ENCODE measurements around the gene OR6Q1. TPM values are rescaled to one million over a fixed set of nuclear protein-coding genes. Genes with fewer than 3 reads are reported as not detected.

The OR6Q1 gene
- polyA plus RNA-seq, 1 of the 3 experiments (the other 2 are of a cell fraction), result not detected

GRCh38 chr11:58027341-58027740 is 3.4 kb upstream of the OR6Q1 start:
- no peaks in the 10 kb centered on the region for H3K36me3 ChIP-seq (replicated peaks in 1 of 2; ENCODE audit: control insufficient read depth in 1 of 2, insufficient read depth in 2 of 2, low read length in 1 of 2)
- ChIA-PET CTCF (no interaction called here), POLR2A (no interaction called here)
- no peaks in the 10 kb centered on the region for H3F3A ChIP-seq (replicated peaks; ENCODE audit: insufficient read depth)
- H3K4me3 ChIP-seq (ENCODE audit: low read depth in 2 of 2, low read length in 1 of 2), result no peak overlapping the region
- H3K4me1 ChIP-seq (ENCODE audit: control insufficient read depth in 1 of 2, insufficient read depth in 2 of 2, low read depth in 1 of 2, low read length in 1 of 2), result peaks cover 0 to 4% of the 10 kb centered on the region in 2 experiments; a peak in 1 of 4 replicates
- peaks cover 7% of the 10 kb centered on the region; the same call in 1 of the 2 replicates for H3K27me3 ChIP-seq (ENCODE audit: insufficient read depth)
- H3K9ac ChIP-seq, result no peak overlapping the region
- H3K27ac ChIP-seq (ENCODE audit: low read depth in 2 of 2, low read length in 1 of 2), result no peak overlapping the region
- H3K9me3 ChIP-seq, result no peaks in the 10 kb centered on the region
- 5% methylated on average over 4 of the region's 4 CpGs for WGBS (ENCODE audit: low lambda C conversion rate)
- H3K79me2 ChIP-seq (ENCODE audit: insufficient read depth), result no peaks in the 10 kb centered on the region
- no peak overlapping the region for H2AFZ ChIP-seq (ENCODE audit: low read depth)
- no peaks in the 10 kb centered on the region for H4K20me1 ChIP-seq (ENCODE audit: insufficient read depth)
- DNase-seq, result no peak
- no peak for TF ChIP-seq EZH2phosphoT487 (IDR thresholded peaks at IDR 0.05; ENCODE audit: borderline replicate concordance, low read depth)
- no peak for TF ChIP-seq MAX (IDR thresholded peaks at IDR 0.05; ENCODE audit: low read depth)
- TF ChIP-seq IRF3 (IDR thresholded peaks at IDR 0.05; ENCODE audit: low read depth, low read length), result no peak
- no peak for TF ChIP-seq FOSL2 (IDR thresholded peaks at IDR 0.05; ENCODE audit: borderline replicate concordance, low read depth)
- no peak for TF ChIP-seq JUND (IDR thresholded peaks at IDR 0.05)
- no peak for TF ChIP-seq POLR2AphosphoS5 (IDR thresholded peaks at IDR 0.05; ENCODE audit: low read depth, low read length)
- TF ChIP-seq RAD21 (IDR thresholded peaks at IDR 0.05; ENCODE audit: low read length), result no peak
- TF ChIP-seq FOXM1 (IDR thresholded peaks at IDR 0.05; ENCODE audit: low read depth), result no peak
- no peak for TF ChIP-seq SMC3 (IDR thresholded peaks at IDR 0.05; ENCODE audit: low read depth, low read length)
- H3K4me2 ChIP-seq, result no peak overlapping the region
- no peaks in the 10 kb centered on the region for H3K9me2 ChIP-seq

GRCh38 chr11:58028687-58029411 is 1.9 kb upstream of the OR6Q1 start:
- Histone ChIP-seq H3K4me3 (ENCODE audit: low read depth in 2 of 2, low read length in 1 of 2) (no peak overlapping the region), H3K9ac (no peak overlapping the region), H3K27ac (ENCODE audit: low read depth in 2 of 2, low read length in 1 of 2) (no peak overlapping the region), H3K27me3 (ENCODE audit: insufficient read depth) (peaks cover 7% of the 10 kb centered on the region; the same call in 1 of the 2 replicates), H3F3A (replicated peaks; ENCODE audit: insufficient read depth) (no peaks in the 10 kb centered on the region), H3K4me2 (no peak overlapping the region), H4K20me1 (ENCODE audit: insufficient read depth) (no peaks in the 10 kb centered on the region), H3K9me3 (no peaks in the 10 kb centered on the region), H3K9me2 (no peaks in the 10 kb centered on the region), H3K4me1 (ENCODE audit: control insufficient read depth in 1 of 2, insufficient read depth in 2 of 2, low read depth in 1 of 2, low read length in 1 of 2) (peaks cover 0 to 4% of the 10 kb centered on the region in 2 experiments; a peak in 1 of 4 replicates), H3K79me2 (ENCODE audit: insufficient read depth) (no peaks in the 10 kb centered on the region), H2AFZ (ENCODE audit: low read depth) (no peak overlapping the region), H3K36me3 (replicated peaks in 1 of 2; ENCODE audit: control insufficient read depth in 1 of 2, insufficient read depth in 2 of 2, low read length in 1 of 2) (no peaks in the 10 kb centered on the region)
- no peak for DNase-seq
- CTCF ChIA-PET, result no interaction called here
- 16% methylated on average over 5 of the region's 6 CpGs for WGBS (ENCODE audit: low lambda C conversion rate)
- POLR2A ChIA-PET, result no interaction called here
- TF ChIP-seq RCOR1 (IDR thresholded peaks at IDR 0.05; ENCODE audit: low read length), result no peak
- no peak for TF ChIP-seq MEF2A (IDR thresholded peaks at IDR 0.05; ENCODE audit: borderline replicate concordance, low read depth)
